ENCODE measurements around the gene TRAF3IP1. TPM values are rescaled to one million over a fixed set of nuclear protein-coding genes. Genes with fewer than 3 reads are reported as not detected.

TRAF3IP1 gene
- total RNA-seq (2022; extraction: Qiagen RNA extraction; ENCODE audit: low read depth): 11.9 to 16.0 TPM (median 12.6 TPM) in 5 replicates

GRCh38 chr2:238320246-238320647 is at the start of gene TRAF3IP1:
TRAF3IP1 (plus strand) TSS chr2:238320518; CDS start chr2:238320663, 145 bp downstream.

GRCh38 chr2:238287737-238288649 is 32.3 kb upstream of the TRAF3IP1 start, which contains the start of gene PER2:
PER2 (minus strand) TSS chr2:238288610; CDS start chr2:238277936, 10,674 bp downstream.

DNA sequence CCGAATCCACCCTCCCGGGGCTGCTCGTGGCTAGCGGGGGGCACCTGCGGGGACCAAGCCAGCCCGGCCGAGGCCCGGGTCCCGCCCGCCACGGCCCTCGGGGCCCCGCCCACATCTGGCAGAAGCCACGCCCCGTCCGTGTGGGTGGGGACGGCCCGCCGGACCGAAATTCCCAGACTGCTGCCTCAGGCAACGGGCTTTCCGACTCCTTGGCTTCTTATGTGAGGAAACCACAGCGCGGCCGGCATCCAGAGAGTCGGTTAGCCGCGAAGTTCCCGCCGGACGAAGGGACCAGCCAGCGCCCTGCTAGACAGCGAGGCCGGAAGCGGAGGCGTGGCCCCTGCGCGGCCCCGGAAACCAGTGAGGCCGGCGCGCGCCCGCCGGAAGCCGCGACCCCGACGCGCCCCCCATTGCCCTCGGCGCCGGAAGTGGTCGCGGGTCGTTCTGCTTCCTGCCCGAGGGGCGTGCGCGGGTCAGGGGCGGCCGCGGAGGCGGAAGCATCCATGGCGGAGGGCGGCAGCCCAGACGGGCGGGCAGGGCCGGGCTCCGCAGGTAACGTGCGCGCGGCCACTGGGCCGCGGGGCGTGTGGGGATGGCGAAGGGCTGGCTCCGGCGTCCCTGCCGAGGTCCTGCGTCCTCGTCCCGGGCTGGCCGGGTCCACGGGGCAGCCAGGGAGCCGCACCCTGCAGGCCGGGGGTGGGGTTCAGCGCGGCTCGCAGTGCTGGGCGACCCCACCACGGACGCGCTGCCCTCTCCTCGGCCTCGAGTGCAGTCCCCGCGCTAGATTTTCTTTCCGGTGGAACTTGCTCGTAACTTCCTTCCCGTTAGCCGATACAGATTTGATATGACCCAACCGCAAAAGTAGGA is 106.5 kb downstream of the TRAF3IP1 start, which contains the start of gene ASB1:
ASB1 (plus strand) TSS at position 360 of the 867 bp plus-strand sequence; CDS start at position 504, 144 bp downstream.

Other genes starting within 250 kb of the TRAF3IP1 start
- gene ESPNL, start 220.2 kb upstream of the TRAF3IP1 start, total RNA-seq (2022; extraction: Qiagen RNA extraction; ENCODE audit: low read depth): 0.10 to 0.17 TPM (median 0.15 TPM) in 5 replicates
- gene KLHL30, start 181.8 kb upstream of the TRAF3IP1 start, total RNA-seq (2022; extraction: Qiagen RNA extraction; ENCODE audit: low read depth): 0.17 to 0.45 TPM (median 0.21 TPM) in 5 replicates
- 6.7 to 9.2 TPM (median 7.7 TPM) in 5 replicates for gene ERFE, start 161.5 kb upstream of the TRAF3IP1 start, total RNA-seq (2022; extraction: Qiagen RNA extraction; ENCODE audit: low read depth)
- gene ILKAP, start 116.8 kb upstream of the TRAF3IP1 start, total RNA-seq (2022; extraction: Qiagen RNA extraction; ENCODE audit: low read depth): 37.1 to 42.3 TPM (median 39.4 TPM) in 5 replicates
- gene HES6, start 80.5 kb upstream of the TRAF3IP1 start, total RNA-seq (2022; extraction: Qiagen RNA extraction; ENCODE audit: low read depth): 11.0 to 14.8 TPM (median 13.8 TPM) in 5 replicates
- 6.0 to 9.1 TPM (median 7.7 TPM) in 5 replicates for gene PER2, start 31.9 kb upstream of the TRAF3IP1 start, total RNA-seq (2022; extraction: Qiagen RNA extraction; ENCODE audit: low read depth)
- gene ASB1, start 106.4 kb downstream of the TRAF3IP1 start, total RNA-seq (2022; extraction: Qiagen RNA extraction; ENCODE audit: low read depth): 34.1 to 57.1 TPM (median 55.9 TPM) in 5 replicates